ENCODE results near the gene CSNK1D. TPM values are rescaled to one million over a fixed set of nuclear protein-coding genes. Genes with fewer than 3 reads are reported as not detected.

CSNK1D gene
- total RNA-seq, 2 donors from 2014 or later, result 37.6 to 116 TPM

- WGBS, 2 donors, result 24 to 50% methylated on average over 2 to 36 of the region's 42 CpGs
- no peaks in the 10 kb centered on the region for H3K9me3 ChIP-seq
- H3K36me3 ChIP-seq (replicated peaks in 1 of 2; ENCODE audit: insufficient read depth in 1 of 2, low read depth in 2 of 2), result no peaks in the 10 kb centered on the region
- peak overlapping the region in 3 of 4 donors; percentile 31 to 72 (median 65) for H3K27ac ChIP-seq
- peaks cover 41% of the 10 kb centered on the region for H3K4me1 ChIP-seq
- TF ChIP-seq CTCF (IDR thresholded peaks at IDR 0.05), result no peak
- TF ChIP-seq POLR2A (IDR thresholded peaks at IDR 0.05), result peak in 2 of 3 donors; percentile 11 to 44
- ATAC-seq (peak; percentile 14), DNase-seq (peak in 3 of 4 donors; percentile 58 to 76 (median 59))
- H3K4me3 ChIP-seq, result peak overlapping the region in 1 of 2 donors; percentile 1
- intact Hi-C loops (cut with DNase I), result no loop called here
- peaks cover 0 to 20% of the 10 kb centered on the region in 2 donors for H3K27me3 ChIP-seq
These were observed 41.8 kb downstream of the CSNK1D start for GRCh38 chr17:82231562-82232321.

GRCh38 chr17:82231312-82231561 lies 42.3 kb downstream of the CSNK1D start:
- Histone ChIP-seq H3K4me1 (peaks cover 36% of the 10 kb centered on the region), H3K4me3 (peak overlapping the region in 1 of 2 donors; percentile 1), H3K27ac (peak overlapping the region in 3 of 4 donors; percentile 31 to 72 (median 65)), H3K27me3 (peaks cover 0 to 20% of the 10 kb centered on the region in 2 donors), H3K36me3 (replicated peaks in 1 of 2; ENCODE audit: insufficient read depth in 1 of 2, low read depth in 2 of 2) (no peaks in the 10 kb centered on the region), H3K9me3 (no peaks in the 10 kb centered on the region)
- WGBS, 2 donors, result 9% methylated on average over 6 of the region's 18 CpGs; no CpG with 5 or more reads in 1 of the 2 donors
- TF ChIP-seq POLR2A (IDR thresholded peaks at IDR 0.05), result no peak
- no peak for TF ChIP-seq CTCF (IDR thresholded peaks at IDR 0.05)
- intact Hi-C loops (cut with DNase I), result no loop called here
- DNase-seq, result no peak
- no peak for ATAC-seq

GRCh38 chr17:82230609-82231311 lies 42.7 kb downstream of the CSNK1D start:
- Histone ChIP-seq H3K36me3 (replicated peaks in 1 of 2; ENCODE audit: insufficient read depth in 1 of 2, low read depth in 2 of 2) (no peaks in the 10 kb centered on the region), H3K4me1 (peaks cover 32% of the 10 kb centered on the region), H3K4me3 (peak overlapping the region in 1 of 2 donors; percentile 1), H3K27me3 (peaks cover 0 to 20% of the 10 kb centered on the region in 2 donors), H3K27ac (peak overlapping the region in 3 of 4 donors; percentile 31 to 72 (median 65)), H3K9me3 (no peaks in the 10 kb centered on the region)
- ATAC-seq, result peak; percentile 31
- intact Hi-C loops (cut with DNase I), result no loop called here
- DNase-seq, result peak in 3 of 4 donors; percentile 62 to 73 (median 72)
- TF ChIP-seq POLR2A (IDR thresholded peaks at IDR 0.05) (no peak), CTCF (IDR thresholded peaks at IDR 0.05) (peak in 5 of 7 experiments; percentile 18 to 47 (median 26))
- WGBS, 2 donors, result 15% methylated on average over 50 of the region's 76 CpGs; no CpG with 5 or more reads in 1 of the 2 donors

- H3K4me1 ChIP-seq, result peaks cover 25% of the 10 kb centered on the region
- TF ChIP-seq POLR2A (IDR thresholded peaks at IDR 0.05) (no peak), CTCF (IDR thresholded peaks at IDR 0.05) (no peak)
- H3K9me3 ChIP-seq, result no peaks in the 10 kb centered on the region
- intact Hi-C loops (cut with DNase I), result no loop called here
- peaks cover 0 to 20% of the 10 kb centered on the region in 2 donors for H3K27me3 ChIP-seq
- peak overlapping the region in 2 of 4 donors; percentile 65 to 72 for H3K27ac ChIP-seq
- H3K36me3 ChIP-seq (replicated peaks in 1 of 2; ENCODE audit: insufficient read depth in 1 of 2, low read depth in 2 of 2), result no peaks in the 10 kb centered on the region
- WGBS, 2 donors, result 72 to 75% methylated on average over 15 to 27 of the region's 28 CpGs
- no peak overlapping the region for H3K4me3 ChIP-seq
- ATAC-seq (no peak), DNase-seq (no peak)
These were observed 43.5 kb downstream of the CSNK1D start for GRCh38 chr17:82229698-82230608.

All from body of pancreas (tissue), 4 donors.